Sigmoid colon (tissue), 7 donors: ENCODE results near the gene TERB1. TPM values are rescaled to one million over a fixed set of nuclear protein-coding genes. Genes with fewer than 3 reads are reported as not detected.

ENCODE experiments used
- DNase-seq: peaks from one replicate; pipeline ENCODE4 v3.0.0-alpha.2; 2019
- H3K27ac ChIP-seq, 4 donors: fragments of 200-600 bp; sonication (generic); one replicate each; pipeline ENCODE4 v1.5.1; 2016 to 2019; ENCODE audit warnings: mild to moderate bottlenecking in 1 of 4
- H3K27me3 ChIP-seq, 3 donors: fragments of 200-600 bp; sonication (generic); one replicate each; pipeline ENCODE4 v1.5.1; 2019; ENCODE audit warnings: mild to moderate bottlenecking in 1 of 3
- H3K36me3 ChIP-seq, 4 donors: fragments of 200-600 bp; sonication (generic); one replicate each; pipeline ENCODE4 v1.5.1; 2016 to 2019
- H3K4me1 ChIP-seq, 4 donors: fragments of 200-600 bp; sonication (generic); one replicate each; pipeline ENCODE4 v1.5.1; 2017 to 2019
- H3K4me3 ChIP-seq, 4 donors: fragments of 200-600 bp; sonication (generic); one replicate each; pipeline ENCODE4 v1.5.1; 2017 to 2019; ENCODE audit warnings: mild to moderate bottlenecking in 2 of 4, moderate library complexity in 1 of 4
- H3K9me3 ChIP-seq, 4 donors: fragments of 200-600 bp in 3 of 4; sonication (generic) in 3 of 4; one replicate each; pipeline versions ENCODE4 v1.5.1 to v1.6.1; 2013 to 2019
- CTCF ChIP-seq, 4 experiments: fragments of 450-650 bp in 3 of 4; fragments of 200-600 bp in 1 of 4; IDR thresholded peaks; one replicate each; pipeline ENCODE4 v1.5.1; 2016 to 2019; ENCODE audit warnings: antibody characterized with exemption in 4 of 4, mild to moderate bottlenecking in 3 of 4, moderate library complexity in 2 of 4
- EP300 ChIP-seq, 4 donors: sonication (generic); formaldehyde crosslinking; IDR thresholded peaks; one replicate each; pipeline ENCODE4 v1.6.1; 2017; ENCODE audit warnings: antibody characterized with exemption in 4 of 4
- POLR2A ChIP-seq, 2 donors: fragments of 450-650 bp; IDR thresholded peaks; one replicate each; pipeline ENCODE4 v1.6.1; 2016; ENCODE audit warnings: antibody characterized with exemption in 2 of 2, mild to moderate bottlenecking in 2 of 2, moderate library complexity in 2 of 2
- POLR2AphosphoS5 ChIP-seq, 4 donors: sonication (generic); formaldehyde crosslinking; IDR thresholded peaks; one replicate each; pipeline ENCODE4 v1.6.1; 2017; ENCODE audit warnings: antibody characterized with exemption in 4 of 4
- WGBS, 2 donors: extraction: QIAGEN DNeasy Blood & Tissue Kit; methylation state at CpG; one replicate each; pipeline ENCODE4 v1.1.7; 2013; 5-methylcytosine and 5-hydroxymethylcytosine counted together
- intact Hi-C: fragments of 100-400 bp; cut with DNase I; formaldehyde crosslinking; loops from one replicate; pipeline ENCODE4 v1.15.1; 2023
- polyA plus RNA-seq, 3 donors: library from polyadenylated mRNA; stranded (reverse); fragments of 200-250 nt; gene quantifications; one replicate each; pipeline ENCODE4 v1.2.3, GENCODE V29; 2013
- total RNA-seq, 4 donors: library from RNA; depleted of rRNA; stranded (reverse); fragments of >200 nt; gene quantifications; one replicate each; pipeline ENCODE4 v1.1.0, GENCODE V29; 2016
- donor health status: healthy with polysubstance abuse.
- donor health status: Bipolar disorder and iron deficiency.
- donor health status: healthy.

The TERB1 gene
- total RNA-seq (under 1 TPM in 1 of 4 donors, not detected in 3; under 0.01 TPM), polyA plus RNA-seq (under 1 TPM in 1 of 3 donors, not detected in 2; 0.03 TPM)

GRCh38 chr16:66801320-66802105, at the start of gene TERB1:
Gene TERB1, minus strand, starts transcription at chr16:66801584. Its CDS starts 4,786 bp downstream, at chr16:66796798.
- TF ChIP-seq POLR2AphosphoS5 (IDR thresholded peaks at IDR 0.05) (no peak), POLR2A (IDR thresholded peaks at IDR 0.05) (no peak), CTCF (IDR thresholded peaks at IDR 0.05) (no peak), EP300 (IDR thresholded peaks at IDR 0.05) (no peak)
- no peak within 1 kb of the TSS for H3K27ac ChIP-seq
- no peak within 1 kb of the TSS for H3K4me3 ChIP-seq
- no peaks in the 10 kb centered on the region for H3K27me3 ChIP-seq
- H3K9me3 ChIP-seq = no peaks in the 10 kb centered on the region
- no peaks in the 10 kb centered on the region for H3K4me1 ChIP-seq
- DNase-seq = no peak
- peaks cover 16 to 55% (median 22%) of the 10 kb centered on the region in 4 donors for H3K36me3 ChIP-seq
- intact Hi-C loops = no loop called here
- WGBS, 2 donors = 96% methylated on average over 56 of the region's 56 CpGs

GRCh38 chr16:66850115-66850815, 48.9 kb upstream of the TERB1 start:
- Histone ChIP-seq H3K27me3 (peaks cover 6 to 19% (median 7%) of the 10 kb centered on the region in 3 donors), H3K9me3 (no peaks in the 10 kb centered on the region), H3K4me3 (no peak overlapping the region), H3K4me1 (peaks cover 0 to 3% (median under 1%) of the 10 kb centered on the region in 4 donors), H3K27ac (no peak overlapping the region), H3K36me3 (no peaks in the 10 kb centered on the region)
- intact Hi-C loops = no loop called here
- TF ChIP-seq POLR2A (IDR thresholded peaks at IDR 0.05) (no peak), CTCF (IDR thresholded peaks at IDR 0.05) (no peak), POLR2AphosphoS5 (IDR thresholded peaks at IDR 0.05) (no peak), EP300 (IDR thresholded peaks at IDR 0.05) (no peak)
- DNase-seq = no peak
- 82 to 91% methylated on average over 14 of the region's 14 CpGs for WGBS, 2 donors

- TF ChIP-seq CTCF (IDR thresholded peaks at IDR 0.05) (no peak), EP300 (IDR thresholded peaks at IDR 0.05) (no peak), POLR2AphosphoS5 (IDR thresholded peaks at IDR 0.05) (no peak), POLR2A (IDR thresholded peaks at IDR 0.05) (no peak)
- Histone ChIP-seq H3K9me3 (no peaks in the 10 kb centered on the region), H3K4me1 (peaks cover 0 to 9% (median 8%) of the 10 kb centered on the region in 4 donors), H3K36me3 (no peaks in the 10 kb centered on the region), H3K27me3 (peaks cover 13 to 26% (median 14%) of the 10 kb centered on the region in 3 donors), H3K4me3 (no peak overlapping the region), H3K27ac (no peak overlapping the region)
- no peak for DNase-seq
- intact Hi-C loops = no loop called here
- WGBS, 2 donors = 87 to 90% methylated on average over 4 of the region's 4 CpGs
Observed at GRCh38 chr16:66849549-66849948, 48.2 kb upstream of the TERB1 start.

GRCh38 chr16:66849021-66849420, 47.6 kb upstream of the TERB1 start:
- WGBS, 2 donors = 92 to 94% methylated on average over 2 of the region's 2 CpGs
- Histone ChIP-seq H3K9me3 (no peaks in the 10 kb centered on the region), H3K4me1 (peaks cover 0 to 14% (median 13%) of the 10 kb centered on the region in 4 donors), H3K27ac (no peak overlapping the region), H3K4me3 (no peak overlapping the region), H3K36me3 (no peaks in the 10 kb centered on the region), H3K27me3 (peaks cover 19 to 31% (median 19%) of the 10 kb centered on the region in 3 donors)
- TF ChIP-seq CTCF (IDR thresholded peaks at IDR 0.05) = no peak
- no peak for TF ChIP-seq EP300 (IDR thresholded peaks at IDR 0.05)
- no peak for TF ChIP-seq POLR2A (IDR thresholded peaks at IDR 0.05)
- TF ChIP-seq POLR2AphosphoS5 (IDR thresholded peaks at IDR 0.05) = no peak
- DNase-seq = no peak
- intact Hi-C loops = no loop called here
